CD1c-positive myeloid dendritic cell (primary cell): ENCODE results near the gene TUBB2B.

Source experiments
- DNase-seq: peaks from one replicate; pipeline ENCODE4 v3.0.0-alpha.2; 2016; ENCODE audit errors: extremely low spot score

Gene TUBB2B

GRCh38 chr6:3232017-3232945 lies 4.8 kb upstream of the TUBB2B start:
- no peak for DNase-seq

- DNase-seq: no peak
Observed at GRCh38 chr6:3231247-3232016, 4.0 kb upstream of the TUBB2B start.

- DNase-seq: no peak
Observed at GRCh38 chr6:3230900-3231246, 3.4 kb upstream of the TUBB2B start.

GRCh38 chr6:3230256-3230882 lies 2.9 kb upstream of the TUBB2B start:
- no peak for DNase-seq

GRCh38 chr6:3229566-3230178 lies 2.2 kb upstream of the TUBB2B start:
- no peak for DNase-seq

GRCh38 chr6:3228771-3229565 lies 1.5 kb upstream of the TUBB2B start:
- peak; percentile 21 for DNase-seq

DNA sequence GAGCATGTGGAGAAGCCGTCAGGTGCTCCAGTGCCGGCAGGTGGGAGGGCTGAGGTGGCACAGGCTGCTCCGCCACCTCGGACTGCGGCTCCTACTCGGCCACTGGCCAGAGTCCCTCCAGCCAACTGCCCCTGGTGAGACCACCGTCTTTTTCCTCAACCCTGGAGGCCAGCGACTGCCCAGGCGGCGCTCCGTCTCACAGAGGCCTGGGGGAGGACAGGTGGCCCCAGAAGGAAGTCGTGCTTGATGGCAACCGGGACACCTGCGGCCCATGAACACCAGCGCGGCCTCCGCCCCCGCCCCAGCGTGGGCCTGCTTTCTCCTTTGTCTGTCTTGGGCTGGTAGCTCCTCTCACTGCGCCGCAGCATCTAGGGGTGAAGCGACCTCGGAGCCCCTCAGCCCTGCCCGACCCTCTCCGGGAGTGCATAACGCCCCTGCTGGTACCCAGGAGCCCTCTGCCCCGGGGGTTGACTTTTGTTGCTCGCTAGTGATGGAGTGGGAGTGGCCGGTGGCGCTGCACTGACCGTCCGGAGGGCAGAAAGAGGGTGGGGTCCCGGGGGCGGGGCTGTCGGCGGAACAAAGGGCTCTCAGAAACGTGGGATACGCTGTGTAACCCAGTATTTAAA lies 706 bp upstream of the TUBB2B start:
- no peak for DNase-seq

GRCh38 chr6:3226481-3227362 lies 731 bp downstream of the TUBB2B start:
- peak; percentile 64 for DNase-seq

DNA sequence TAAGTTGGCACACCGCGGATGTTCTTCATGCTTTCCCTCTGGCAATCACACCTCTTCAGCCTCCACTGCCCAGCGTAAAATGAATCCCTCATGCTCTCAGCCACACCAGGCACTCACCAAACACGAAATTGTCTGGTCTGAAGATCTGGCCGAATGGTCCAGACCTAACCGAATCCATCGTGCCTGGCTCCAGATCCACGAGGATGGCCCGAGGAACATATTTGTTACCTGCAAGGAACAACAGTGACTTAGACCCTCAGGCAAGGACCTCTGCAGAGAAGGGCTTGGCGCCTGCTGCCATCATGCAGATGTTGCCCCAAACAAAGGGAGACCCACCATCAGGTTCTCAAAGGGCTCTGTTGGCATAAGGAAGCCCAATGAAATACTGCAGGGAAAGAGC lies 1.4 kb downstream of the TUBB2B start:
- DNase-seq: no peak

- DNase-seq: no peak
Observed at GRCh38 chr6:3222506-3223038, 4.9 kb downstream of the TUBB2B start.

- DNase-seq: no peak
Observed at GRCh38 chr6:3221578-3221977, 5.9 kb downstream of the TUBB2B start.

GRCh38 chr6:3220366-3220765 lies 7.1 kb downstream of the TUBB2B start:
- no peak for DNase-seq

DNA sequence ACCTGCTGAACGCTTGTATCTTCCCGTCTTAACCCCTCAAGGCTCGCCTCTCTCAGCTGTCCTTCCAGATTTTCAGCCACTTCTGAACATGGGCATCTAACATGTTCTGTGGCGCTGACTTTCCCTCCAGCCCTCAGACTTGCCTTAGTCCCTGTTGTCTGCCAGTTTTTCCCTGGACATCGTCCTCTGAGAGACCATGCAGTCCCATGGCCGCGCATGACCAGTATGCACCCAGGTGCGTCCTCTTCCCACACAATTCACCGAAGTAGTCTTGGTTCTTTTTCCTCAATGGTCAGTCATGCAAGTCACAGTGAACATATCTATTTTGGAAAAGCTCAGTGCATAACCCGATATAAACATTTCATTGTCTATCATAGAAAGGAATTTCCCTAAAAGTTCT lies 9.2 kb downstream of the TUBB2B start:
- no peak for DNase-seq

GRCh38 chr6:3217286-3217685 lies 10.2 kb downstream of the TUBB2B start:
- DNase-seq: no peak

DNA sequence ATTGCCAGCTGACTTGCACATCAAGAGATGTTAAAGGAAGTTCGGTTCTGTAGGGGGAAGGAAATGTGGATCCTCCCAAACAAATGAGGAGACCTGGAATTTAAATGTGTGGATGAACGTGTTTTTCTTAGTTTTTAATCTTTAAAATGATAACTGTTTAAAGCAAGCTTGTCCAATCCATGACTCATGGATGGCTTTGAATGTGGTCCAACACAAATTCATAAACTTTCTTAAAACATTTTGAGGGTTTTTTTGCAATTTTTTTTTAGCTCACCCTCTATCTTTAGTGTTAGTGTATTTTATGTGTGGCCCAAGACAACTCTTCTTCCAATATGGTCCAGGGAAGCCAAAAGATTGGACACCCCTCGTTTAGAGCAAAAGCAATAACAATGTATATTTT lies 12.6 kb downstream of the TUBB2B start:
- DNase-seq: no peak

DNA sequence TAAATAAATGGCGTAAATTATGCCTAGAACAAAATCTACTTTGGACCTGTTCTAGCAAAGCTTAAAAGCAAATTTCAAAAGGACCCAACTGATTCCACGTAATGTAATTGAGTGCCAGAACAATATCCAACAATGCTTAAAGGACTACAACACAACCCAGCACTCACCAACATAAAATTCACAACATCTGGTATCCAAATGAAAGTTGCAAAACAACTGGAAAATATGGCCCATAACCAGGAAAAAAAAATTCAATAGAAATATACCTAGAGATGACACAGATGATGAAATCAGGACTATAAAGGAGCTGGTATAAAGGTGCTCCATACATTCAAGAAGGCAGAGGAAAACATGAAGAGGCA lies 14.1 kb downstream of the TUBB2B start:
- DNase-seq: no peak

- DNase-seq: no peak
Observed at GRCh38 chr6:3212261-3212660, 15.2 kb downstream of the TUBB2B start.

DNA sequence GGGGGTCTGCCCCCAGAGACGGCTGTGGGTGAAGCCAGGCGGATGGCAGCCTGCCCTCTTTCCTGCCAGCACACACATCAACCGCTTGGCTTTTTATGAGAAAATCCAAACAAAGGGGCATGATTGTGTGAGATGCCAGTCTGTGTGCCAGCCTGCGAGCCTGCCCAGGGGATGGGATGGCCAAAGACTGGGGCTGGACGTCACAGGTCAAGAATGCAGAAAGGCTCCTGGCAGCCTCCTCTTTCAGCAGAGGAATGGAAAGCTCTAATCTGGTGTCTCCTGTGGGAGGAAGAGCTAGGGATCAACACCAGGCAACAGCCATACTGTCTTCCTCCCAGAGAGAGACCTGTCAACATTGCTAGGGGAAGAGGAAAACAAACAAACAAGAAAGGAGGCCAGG lies 15.8 kb downstream of the TUBB2B start:
- DNase-seq: no peak

- no peak for DNase-seq
Observed at GRCh38 chr6:3210024-3210610, 17.3 kb downstream of the TUBB2B start.
